HG02973 (cell line): ENCODE data around the gene UQCRFS1.
"Not testable (repeated sequence)": the region's sequence is repeated elsewhere in the genome, so short reads cannot be mapped to it uniquely, and the experiment has no call there.

Experiments
- ATAC-seq: cut with Tn5 transposase; IDR thresholded peaks from one replicate; pipeline ENCODE4 v1.9.1; 2021; ENCODE audit warnings: moderate library complexity; ENCODE audit not compliant: unreplicated experiment

Gene UQCRFS1

GRCh38 chr19:29215322-29215845, 2.4 kb upstream of the UQCRFS1 start:
- no peak for ATAC-seq

- ATAC-seq: no peak
Measured at GRCh38 chr19:29214411-29214810, 1.5 kb upstream of the UQCRFS1 start.

GRCh38 chr19:29212356-29212647, 649 bp downstream of the UQCRFS1 start:
- no peak for ATAC-seq

GRCh38 chr19:29211562-29212355, 1.2 kb downstream of the UQCRFS1 start:
- no peak for ATAC-seq

- not testable (repeated sequence) for ATAC-seq
Measured at GRCh38 chr19:29211041-29211440, 1.9 kb downstream of the UQCRFS1 start.

- ATAC-seq: not testable (repeated sequence)
Measured at GRCh38 chr19:29210502-29210901, 2.4 kb downstream of the UQCRFS1 start.

GRCh38 chr19:29207403-29208187, 5.4 kb downstream of the UQCRFS1 start:
- not testable (repeated sequence) for ATAC-seq

- ATAC-seq: no peak
Measured at GRCh38 chr19:29206453-29206852, 6.5 kb downstream of the UQCRFS1 start.

- no peak for ATAC-seq
Measured at GRCh38 chr19:29202281-29202680, 10.7 kb downstream of the UQCRFS1 start.

GRCh38 chr19:29201855-29202254, 11.1 kb downstream of the UQCRFS1 start:
- no peak for ATAC-seq

- no peak for ATAC-seq
Measured at GRCh38 chr19:29194658-29195057, 18.3 kb downstream of the UQCRFS1 start.

- no peak for ATAC-seq
Measured at GRCh38 chr19:29193155-29193554, 19.8 kb downstream of the UQCRFS1 start.

GRCh38 chr19:29191005-29191404, 21.9 kb downstream of the UQCRFS1 start:
- ATAC-seq: no peak

GRCh38 chr19:29189033-29189360, 24.0 kb downstream of the UQCRFS1 start:
- no peak for ATAC-seq

- no peak for ATAC-seq
Measured at GRCh38 chr19:29188289-29189032, 24.5 kb downstream of the UQCRFS1 start.

- ATAC-seq: no peak
Measured at GRCh38 chr19:29187676-29188075, 25.3 kb downstream of the UQCRFS1 start.

- ATAC-seq: no peak
Measured at GRCh38 chr19:29185427-29185826, 27.5 kb downstream of the UQCRFS1 start.

GRCh38 chr19:29176981-29177754, 35.8 kb downstream of the UQCRFS1 start:
- no peak for ATAC-seq

GRCh38 chr19:29173896-29174295, 39.1 kb downstream of the UQCRFS1 start:
- ATAC-seq: no peak

- ATAC-seq: no peak
Measured at GRCh38 chr19:29172302-29172701, 40.6 kb downstream of the UQCRFS1 start.

- ATAC-seq: no peak
Measured at GRCh38 chr19:29171525-29171924, 41.4 kb downstream of the UQCRFS1 start.
